SH-SY5Y (cell line): ENCODE data around the gene VARS2.

ENCODE experiments used
- GATA2 ChIP-seq: IDR thresholded peaks from 2 replicates; pipeline ENCODE4 v1.6.1; 2011; ENCODE audit warnings: mild to moderate bottlenecking, low read depth, low read length
- GATA3 ChIP-seq: IDR thresholded peaks from 2 replicates; pipeline ENCODE4 v1.6.1; 2011; ENCODE audit warnings: low read depth, mild to moderate bottlenecking, low read length, moderate library complexity

- TF ChIP-seq GATA3 (no peak), GATA2 (no peak)
These were observed 20.4 kb upstream of the VARS2 start for GRCh38 chr6:30893666-30894065.
